ENCODE measurements around the gene IAH1.
"Not testable (repeated sequence)": the region's sequence is repeated elsewhere in the genome, so short reads cannot be mapped to it uniquely, and the experiment has no call there.

The IAH1 gene

GRCh38 chr2:9473985-9474360 is 378 bp upstream of the IAH1 start:
- no peak for DNase-seq

GRCh38 chr2:9477914-9478313 is 3.6 kb downstream of the IAH1 start:
- no peak for DNase-seq

GRCh38 chr2:9478526-9478925 is 4.2 kb downstream of the IAH1 start:
- DNase-seq = no peak

- DNase-seq = no peak
These were observed 5.8 kb downstream of the IAH1 start for GRCh38 chr2:9480157-9480556.

GRCh38 chr2:9483107-9483506 is 8.8 kb downstream of the IAH1 start:
- no peak for DNase-seq

GRCh38 chr2:9484533-9484932 is 10.2 kb downstream of the IAH1 start:
- DNase-seq = no peak

GRCh38 chr2:9488583-9489547 is 14.5 kb downstream of the IAH1 start:
- no peak for DNase-seq

GRCh38 chr2:9490789-9491188 is 16.4 kb downstream of the IAH1 start:
- DNase-seq = no peak

- DNase-seq = no peak
These were observed 18.6 kb downstream of the IAH1 start for GRCh38 chr2:9492927-9493326.

GRCh38 chr2:9493478-9493877 is 19.1 kb downstream of the IAH1 start:
- DNase-seq = no peak

- DNase-seq = no peak
These were observed 19.7 kb downstream of the IAH1 start for GRCh38 chr2:9494081-9494480.

- peak; percentile 12 for DNase-seq
These were observed 22.7 kb downstream of the IAH1 start for GRCh38 chr2:9497017-9497416.

GRCh38 chr2:9498210-9498609 is 23.9 kb downstream of the IAH1 start:
- DNase-seq = no peak

- DNase-seq = no peak
These were observed 34.6 kb downstream of the IAH1 start for GRCh38 chr2:9508931-9509330.

GRCh38 chr2:9513946-9514345 is 39.6 kb downstream of the IAH1 start:
- DNase-seq = not testable (repeated sequence)

- no peak for DNase-seq
These were observed 42.9 kb downstream of the IAH1 start for GRCh38 chr2:9517118-9517782.

GRCh38 chr2:9518163-9518562 is 43.8 kb downstream of the IAH1 start:
- DNase-seq = no peak

- DNase-seq = no peak
These were observed 44.4 kb downstream of the IAH1 start for GRCh38 chr2:9518780-9519179.

GRCh38 chr2:9519250-9519649 is 44.9 kb downstream of the IAH1 start:
- DNase-seq = no peak

GRCh38 chr2:9524291-9524690 is 49.9 kb downstream of the IAH1 start:
- no peak for DNase-seq

GRCh38 chr2:9525266-9525665 is 50.9 kb downstream of the IAH1 start:
- DNase-seq = no peak

GRCh38 chr2:9527995-9528787 is 53.8 kb downstream of the IAH1 start:
- DNase-seq = no peak

GRCh38 chr2:9532421-9532820 is 58.1 kb downstream of the IAH1 start:
- DNase-seq = no peak

- DNase-seq = no peak
These were observed 59.3 kb downstream of the IAH1 start for GRCh38 chr2:9533663-9534062.

Data from NCI-H146 (cell line).